NCI-H146 treated with DMSO at 0.1 percent for 48 hours (cell line): ENCODE measurements around the gene RERG.
"Not testable (repeated sequence)": the region's sequence is repeated elsewhere in the genome, so short reads cannot be mapped to it uniquely, and the experiment has no call there.

Experiments used
- DNase-seq: peaks from one replicate; lab custom pipeline; 2025; ENCODE audit not compliant: unreplicated experiment; lab: John Stamatoyannopoulos, UW

RERG gene, protein sequence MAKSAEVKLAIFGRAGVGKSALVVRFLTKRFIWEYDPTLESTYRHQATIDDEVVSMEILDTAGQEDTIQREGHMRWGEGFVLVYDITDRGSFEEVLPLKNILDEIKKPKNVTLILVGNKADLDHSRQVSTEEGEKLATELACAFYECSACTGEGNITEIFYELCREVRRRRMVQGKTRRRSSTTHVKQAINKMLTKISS

DNA sequence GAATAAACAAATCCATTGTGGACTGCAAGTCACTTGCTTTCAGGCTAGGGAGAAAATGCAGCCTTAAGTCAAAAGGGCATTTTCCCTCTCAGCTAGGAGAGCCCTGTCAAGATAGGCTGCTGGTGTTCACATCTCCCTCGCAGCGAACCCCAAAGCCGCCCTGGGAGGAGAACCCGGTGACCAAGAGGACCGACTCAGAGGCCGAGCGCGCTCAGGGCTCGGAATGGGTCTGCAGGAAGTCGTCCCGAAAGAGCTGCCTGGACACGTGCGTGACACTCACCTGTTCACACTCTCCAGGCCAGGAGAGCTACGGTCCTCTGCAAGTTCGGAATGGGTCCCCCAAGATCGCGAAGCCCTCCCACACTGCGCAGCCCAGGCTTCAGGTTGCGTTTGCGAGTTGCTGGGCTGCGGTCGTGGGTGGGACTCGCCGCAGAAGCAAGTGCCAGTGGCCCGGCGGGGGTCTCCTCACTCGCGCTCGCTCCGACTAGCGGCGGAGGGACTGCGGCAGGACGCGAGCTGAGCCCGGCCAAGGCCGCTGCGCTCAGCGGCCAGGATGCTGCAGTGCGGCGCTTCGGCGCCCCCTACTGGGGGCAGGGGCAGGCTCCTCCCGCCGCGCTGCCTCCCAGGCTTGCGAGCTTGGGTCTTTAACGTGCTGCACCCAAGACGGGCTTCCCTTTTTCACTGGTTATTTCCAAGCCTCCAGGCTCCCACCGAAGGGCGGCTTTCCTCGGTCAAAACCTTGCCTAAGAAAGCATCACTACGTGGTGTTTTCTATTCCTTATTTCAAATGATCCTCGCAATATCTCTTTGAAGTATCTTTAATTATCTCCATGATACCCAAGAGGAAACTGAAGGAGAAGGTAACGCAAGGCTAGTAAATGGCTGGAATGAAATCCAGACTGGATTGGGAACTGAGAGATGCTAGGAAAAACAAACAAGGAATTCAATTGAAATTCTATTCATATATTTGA lies at the start of gene RERG:
Gene RERG (minus strand): TSS at position 503 of the 971 bp plus-strand sequence. CDS start 3,928 bp downstream, outside the sequence.
- DNase-seq, result peak; percentile 67

DNA sequence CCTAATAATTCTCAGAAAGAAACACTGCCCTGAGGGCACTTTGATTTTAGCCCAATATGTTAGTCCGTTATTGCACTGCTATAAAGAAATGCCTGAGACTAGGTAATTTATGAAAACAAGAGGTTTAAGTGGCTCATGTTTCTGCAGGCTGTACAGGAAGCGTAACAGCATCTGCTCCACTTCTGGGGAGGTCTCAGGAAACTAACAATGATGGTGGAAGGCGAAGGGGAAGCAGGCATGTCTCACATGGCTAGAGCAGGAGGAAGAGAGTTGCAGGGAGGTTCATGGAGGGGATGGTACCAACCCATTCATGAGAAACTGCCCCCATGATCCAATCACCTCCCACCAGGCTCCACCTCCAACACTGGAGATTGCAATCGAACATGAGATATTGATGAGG lies 49.4 kb upstream of the RERG start:
- no peak for DNase-seq

- peak; percentile 76 for DNase-seq
Observed at GRCh38 chr12:15268927-15269552, 47.8 kb upstream of the RERG start.

- DNase-seq, result no peak
Observed at GRCh38 chr12:15268309-15268708, 47.1 kb upstream of the RERG start.

DNA sequence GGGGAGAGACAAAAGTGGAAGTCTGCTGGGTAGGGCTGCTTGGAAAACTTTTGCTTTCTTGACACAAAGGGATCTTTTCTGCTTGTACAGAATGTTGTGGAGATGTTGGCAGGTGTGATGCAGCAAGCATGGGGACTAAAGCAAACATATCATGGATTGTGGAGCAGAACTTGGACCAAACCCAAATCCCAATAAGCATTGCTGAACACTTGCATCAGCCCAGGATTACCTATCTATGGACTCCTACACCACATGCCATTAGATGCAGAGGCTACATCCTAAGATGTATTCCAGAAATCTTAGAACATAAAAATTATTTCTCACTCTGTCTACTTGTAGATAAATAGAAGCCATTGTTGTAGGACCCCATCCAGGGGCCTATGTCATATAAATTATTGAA lies 44.7 kb upstream of the RERG start:
- DNase-seq, result no peak

- DNase-seq, result peak; percentile 36
Observed at GRCh38 chr12:15256761-15257160, 35.5 kb upstream of the RERG start.

DNA sequence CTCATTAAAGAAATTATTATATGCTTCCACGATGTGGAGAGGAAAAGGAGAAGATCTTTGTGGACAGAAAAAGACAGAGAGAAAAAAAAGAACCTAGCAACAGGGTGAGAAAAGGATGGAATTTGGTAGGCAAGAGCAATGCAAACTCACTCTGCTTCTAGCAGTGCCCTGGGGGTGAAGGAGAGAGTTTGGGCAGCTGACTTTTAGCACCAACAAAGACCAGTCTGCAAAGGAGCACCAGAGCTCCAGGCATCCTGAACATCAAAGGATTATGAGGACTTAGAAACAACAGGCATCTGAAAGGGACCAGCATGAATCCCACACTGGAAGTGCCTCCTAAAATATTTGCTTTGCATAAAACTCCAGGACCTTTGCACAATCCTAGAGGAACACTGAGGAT lies 32.8 kb upstream of the RERG start:
- DNase-seq, result no peak

DNA sequence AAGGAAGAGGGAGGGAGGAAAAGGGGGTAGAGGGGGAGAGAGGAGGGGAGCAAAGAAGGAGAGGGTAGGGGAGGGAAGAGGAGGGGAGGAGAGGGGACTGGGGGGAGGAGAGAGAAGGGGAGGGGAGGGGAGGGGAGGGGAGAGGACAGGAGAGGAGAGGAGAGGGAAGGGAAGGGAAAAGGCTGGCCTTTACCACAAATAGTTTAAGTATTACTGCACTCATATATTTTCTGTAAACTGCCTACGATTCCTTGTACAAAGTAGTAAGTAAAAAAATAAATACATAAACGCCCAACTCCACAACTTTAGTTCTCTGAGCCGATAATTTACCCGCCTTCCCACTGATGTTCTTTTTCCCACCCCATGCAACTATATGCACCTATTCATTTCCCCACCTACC lies 23.7 kb upstream of the RERG start:
- DNase-seq, result no peak

- no peak for DNase-seq
Observed at GRCh38 chr12:15244341-15244740, 23.1 kb upstream of the RERG start.

- no peak for DNase-seq
Observed at GRCh38 chr12:15243102-15243501, 21.9 kb upstream of the RERG start.

DNA sequence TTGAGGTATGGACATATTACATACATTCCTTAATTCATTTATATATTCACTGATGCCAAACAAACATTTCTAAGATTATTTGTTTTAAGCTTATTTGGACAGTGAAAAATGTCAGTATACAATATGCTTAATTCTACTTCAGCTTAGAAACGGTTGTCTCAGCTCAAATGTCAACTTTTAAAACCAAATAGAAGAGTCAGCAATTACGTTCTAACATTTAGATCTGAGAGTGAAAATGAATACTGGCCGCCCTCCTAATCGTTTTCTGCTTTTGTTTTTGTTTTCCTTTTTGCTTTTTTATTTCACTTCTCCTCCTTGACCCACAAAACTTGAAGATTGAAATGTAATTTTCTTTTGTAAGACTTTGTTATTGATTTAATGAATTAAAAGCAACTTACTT lies 19.7 kb upstream of the RERG start:
- DNase-seq, result no peak

GRCh38 chr12:15234508-15234907 lies 13.3 kb upstream of the RERG start:
- no peak for DNase-seq

DNA sequence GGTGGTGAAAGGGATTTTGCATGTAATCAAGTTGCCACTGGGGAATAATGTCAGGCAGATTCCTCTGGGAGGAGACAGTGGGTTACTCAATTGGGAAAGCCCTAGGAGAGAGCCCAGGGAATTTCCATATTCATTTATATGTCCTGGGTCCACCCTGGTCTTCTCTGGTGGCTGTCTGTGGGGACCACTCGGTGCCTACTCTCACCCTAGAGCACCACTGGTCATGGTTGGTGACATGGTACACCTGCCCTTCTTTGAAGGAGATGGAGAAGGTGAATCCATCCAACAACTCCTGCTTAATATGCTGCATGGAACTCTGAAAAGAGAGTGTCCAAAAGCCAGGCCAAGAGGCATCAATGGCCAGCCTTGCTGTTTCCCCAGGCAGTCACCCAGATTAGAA lies 12.8 kb upstream of the RERG start:
- no peak for DNase-seq

- no peak for DNase-seq
Observed at GRCh38 chr12:15232959-15233358, 11.7 kb upstream of the RERG start.

- DNase-seq, result no peak
Observed at GRCh38 chr12:15231493-15231892, 10.3 kb upstream of the RERG start.

DNA sequence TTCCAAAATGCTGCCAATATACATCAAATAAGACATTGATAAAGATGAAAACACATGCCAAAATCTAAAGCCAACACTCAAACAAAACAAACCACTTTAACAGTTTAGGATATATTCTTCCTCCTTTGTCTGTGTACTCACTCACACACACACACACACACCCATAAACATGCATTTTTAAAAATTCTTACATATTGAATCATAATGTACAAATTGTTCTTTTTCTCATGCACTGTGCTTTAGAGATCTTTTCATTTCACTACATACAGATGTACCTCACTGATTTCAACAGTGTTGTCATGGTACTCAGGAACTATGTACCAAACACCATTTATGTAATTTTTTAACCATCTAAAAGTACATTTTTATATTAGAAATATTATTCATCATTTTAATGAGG lies 9.5 kb upstream of the RERG start:
- DNase-seq, result no peak

GRCh38 chr12:15230137-15230536 lies 8.9 kb upstream of the RERG start:
- DNase-seq, result no peak

GRCh38 chr12:15227004-15227679 lies 5.9 kb upstream of the RERG start:
- DNase-seq, result peak; percentile 22

- DNase-seq, result not testable (repeated sequence)
Observed at GRCh38 chr12:15225863-15226218, 4.6 kb upstream of the RERG start.

GRCh38 chr12:15225136-15225862 lies 4.1 kb upstream of the RERG start:
- no peak for DNase-seq

- no peak for DNase-seq
Observed at GRCh38 chr12:15222219-15222618, 1.0 kb upstream of the RERG start.
